PC-3 (cell line): Measurements from ENCODE around the gene CCKAR. TPM values are rescaled to one million over a fixed set of nuclear protein-coding genes. Genes with fewer than 3 reads are reported as not detected.

Source experiments
- ATAC-seq: fragments of 200-7000 bp; cut with Tn5 transposase; 2 replicates; pipeline ENCODE4 v1.9.1; 2020; ENCODE audit warnings: mild to moderate bottlenecking, moderate library complexity
- BruUV-seq: library from RNA; stranded (reverse); fragments of 400-500 nt; replicated peaks from 2 replicates; lab custom pipeline; 2021; lab: Mats Ljungman, UMichigan
- CTCF ChIA-PET: fragments of 300-600 bp; sonication (Branson Sonifier 250); formaldehyde crosslinking; loops from one replicate; lab custom pipeline; 2022; ENCODE audit warnings: antibody characterized with exemption; lab: Charles Lee
- POLR2A ChIA-PET: fragments of 300-600 bp; sonication (Branson Sonifier 250); formaldehyde crosslinking; loops from one replicate; lab custom pipeline; 2022; ENCODE audit warnings: antibody characterized with exemption; ENCODE audit not compliant: unreplicated experiment; lab: Charles Lee
- DNase-seq: peaks from one replicate; pipeline ENCODE4 v3.0.0-alpha.2; 2015
- H2AFZ ChIP-seq: fragments of 300-600 bp; sonication (generic); 2 replicates; pipeline ENCODE4 v1.6.0; 2016; ENCODE audit warnings: antibody characterized with exemption, low read length
- H3F3A ChIP-seq: fragments of 300-600 bp; sonication (generic); one replicate; pipeline ENCODE4 v1.6.0; 2017; ENCODE audit warnings: antibody characterized with exemption, low read length, control low read depth, mild to moderate bottlenecking; ENCODE audit not compliant: unreplicated experiment
- H3K27ac ChIP-seq: fragments of 300-600 bp; sonication (generic); 2 replicates; pipeline ENCODE4 v1.5.1; 2016; ENCODE audit warnings: mild to moderate bottlenecking, low read length
- H3K27me3 ChIP-seq: fragments of 300-600 bp; sonication (generic); 2 replicates; pipeline ENCODE4 v1.6.1; 2016; ENCODE audit warnings: low read length, mixed read lengths
- H3K36me3 ChIP-seq: fragments of 300-600 bp; sonication (generic); 2 replicates; pipeline ENCODE4 v1.6.1; 2016; ENCODE audit warnings: low read depth, mixed run types, low read length, mixed read lengths
- H3K4me1 ChIP-seq: fragments of 300-600 bp; sonication (generic); 2 replicates; pipeline ENCODE4 v1.5.1; 2016; ENCODE audit warnings: low read length; ENCODE audit not compliant: insufficient read depth
- H3K4me2 ChIP-seq: fragments of 300-600 bp; sonication (generic); 2 replicates; pipeline ENCODE4 v1.6.0; 2016; ENCODE audit warnings: low read length
- H3K4me3 ChIP-seq: fragments of 300-600 bp; sonication (generic); 2 replicates; pipeline ENCODE4 v1.5.1; 2016; ENCODE audit warnings: mild to moderate bottlenecking, low read length, mixed read lengths
- H3K79me2 ChIP-seq: fragments of 300-600 bp; sonication (generic); 2 replicates; pipeline ENCODE4 v1.6.1; 2017; ENCODE audit warnings: low read length, mixed read lengths
- H3K9ac ChIP-seq: fragments of 300-600 bp; sonication (generic); 2 replicates; pipeline ENCODE4 v1.6.0; 2016; ENCODE audit warnings: mild to moderate bottlenecking, low read length
- H3K9me2 ChIP-seq: fragments of 300-600 bp; sonication (generic); replicated peaks from 2 replicates; pipeline ENCODE4 v1.6.1; 2016; ENCODE audit warnings: mixed run types, low read length, mixed read lengths
- H3K9me3 ChIP-seq: fragments of 300-600 bp; sonication (generic); 2 replicates; pipeline ENCODE4 v1.6.1; 2016; ENCODE audit warnings: low read length, mixed read lengths
- H4K20me1 ChIP-seq: fragments of 300-600 bp; sonication (generic); 2 replicates; pipeline ENCODE4 v1.6.1; 2016; ENCODE audit warnings: low read length, mixed read lengths
- CTCF ChIP-seq: fragments of 300-600 bp; sonication (generic); conservative IDR thresholded peaks from 2 replicates; pipeline ENCODE4 v1.5.1; 2017; ENCODE audit warnings: antibody characterized with exemption, low read depth, mild to moderate bottlenecking, low read length
- EZH2 ChIP-seq: fragments of 300-600 bp; sonication (generic); IDR thresholded peaks from one replicate; pipeline ENCODE4 v1.6.1; 2017; ENCODE audit warnings: antibody characterized with exemption, mild to moderate bottlenecking, low read length; ENCODE audit not compliant: unreplicated experiment
- EZH2phosphoT487 ChIP-seq: fragments of 300-600 bp; sonication (generic); IDR thresholded peaks from 2 replicates; pipeline ENCODE4 v1.6.1; 2018; ENCODE audit warnings: mild to moderate bottlenecking, antibody characterized with exemption, low read length, borderline replicate concordance
- intact Hi-C: fragments of 100-400 bp; cut with micrococcal nuclease; formaldehyde crosslinking; loops from 2 replicates; pipeline ENCODE4 v1.9.0; 2023
- total RNA-seq: library from RNA; depleted of rRNA; stranded (reverse); fragments of >200 nt; gene quantifications from 2 replicates; pipeline ENCODE4 v1.2.3, GENCODE V29; 2014

Gene CCKAR
- total RNA-seq, 1 experiment from 2014 or later: not detected

- POLR2A ChIA-PET: no interaction called here
- no peak for DNase-seq
- Histone ChIP-seq H3K27ac (no peak overlapping the region), H3K79me2 (no peaks in the 10 kb centered on the region), H3K4me3 (no peak overlapping the region), H3F3A (no peaks in the 10 kb centered on the region), H3K9ac (no peak overlapping the region), H3K36me3 (no peaks in the 10 kb centered on the region), H4K20me1 (no peaks in the 10 kb centered on the region), H2AFZ (no peak overlapping the region), H3K9me2 (no peaks in the 10 kb centered on the region), H3K27me3 (no peaks in the 10 kb centered on the region), H3K9me3 (no peaks in the 10 kb centered on the region), H3K4me1 (no peaks in the 10 kb centered on the region; the same call in 1 of the 2 replicates), H3K4me2 (no peak overlapping the region)
- no TSS peak for BruUV-seq
- intact Hi-C loops: loop anchor here (5.0 to 10.0 kb wide), 2 partner anchors 107 to 400 kb away; no protein-coding TSS in a partner anchor
- CTCF ChIA-PET: no interaction called here
- ATAC-seq: no peak
- no peak for TF ChIP-seq CTCF
- TF ChIP-seq EZH2: no peak
- no peak for TF ChIP-seq EZH2phosphoT487
Observed at GRCh38 chr4:26457412-26457811, 32.9 kb downstream of the CCKAR start.

GRCh38 chr4:26455571-26455970 is 34.7 kb downstream of the CCKAR start:
- H3K9ac ChIP-seq: no peak overlapping the region
- TF ChIP-seq EZH2phosphoT487 (no peak), CTCF (no peak), EZH2 (no peak)
- DNase-seq (no peak), ATAC-seq (no peak)
- CTCF ChIA-PET: no interaction called here
- no peaks in the 10 kb centered on the region for H3K79me2 ChIP-seq
- BruUV-seq: no TSS peak
- H3K9me2 ChIP-seq: no peaks in the 10 kb centered on the region
- intact Hi-C loops: loop anchor here (5.0 to 10.0 kb wide), 2 partner anchors 109 to 402 kb away; no protein-coding TSS in a partner anchor
- H3K4me2 ChIP-seq: no peak overlapping the region
- H3K4me3 ChIP-seq: no peak overlapping the region
- no peak overlapping the region for H3K27ac ChIP-seq
- H3K36me3 ChIP-seq: no peaks in the 10 kb centered on the region
- H3K27me3 ChIP-seq: no peaks in the 10 kb centered on the region
- POLR2A ChIA-PET: interaction anchor here (0.5 kb wide), 1 partner anchor 466 kb away, joined by 3 read pairs; no protein-coding TSS in a partner anchor
- H2AFZ ChIP-seq: no peak overlapping the region
- H3K4me1 ChIP-seq: no peaks in the 10 kb centered on the region; the same call in 1 of the 2 replicates
- no peaks in the 10 kb centered on the region for H3F3A ChIP-seq
- no peaks in the 10 kb centered on the region for H4K20me1 ChIP-seq
- no peaks in the 10 kb centered on the region for H3K9me3 ChIP-seq

GRCh38 chr4:26454961-26455360 is 35.3 kb downstream of the CCKAR start:
- Histone ChIP-seq H4K20me1 (no peaks in the 10 kb centered on the region), H3K4me3 (no peak overlapping the region), H3K79me2 (no peaks in the 10 kb centered on the region), H3K36me3 (no peaks in the 10 kb centered on the region), H3K4me2 (no peak overlapping the region), H3K9me2 (no peaks in the 10 kb centered on the region), H3K4me1 (no peaks in the 10 kb centered on the region; the same call in 1 of the 2 replicates), H3K9me3 (no peaks in the 10 kb centered on the region), H3K27me3 (no peaks in the 10 kb centered on the region), H3K9ac (no peak overlapping the region), H3F3A (no peaks in the 10 kb centered on the region), H2AFZ (no peak overlapping the region), H3K27ac (no peak overlapping the region)
- intact Hi-C loops: loop anchor here (5.0 to 10.0 kb wide), 2 partner anchors 110 to 402 kb away; no protein-coding TSS in a partner anchor
- DNase-seq (no peak), ATAC-seq (no peak)
- ChIA-PET POLR2A (no interaction called here), CTCF (no interaction called here)
- TF ChIP-seq EZH2: no peak
- no peak for TF ChIP-seq CTCF
- no peak for TF ChIP-seq EZH2phosphoT487
- BruUV-seq: no TSS peak
